Thyroid gland (tissue), 4 donors: ENCODE results near the gene KLHL12.

Source experiments
- CTCF ChIP-seq, 6 experiments: fragments of 200-600 bp in 3 of 6; fragments of 450-650 bp in 3 of 6; sonication (generic) in 3 of 6; IDR thresholded peaks; one replicate each; pipeline ENCODE4 v1.5.1; 2016 to 2019; ENCODE audit warnings: antibody characterized with exemption in 6 of 6, mild to moderate bottlenecking in 2 of 6, inconsistent platforms in 1 of 6, moderate library complexity in 1 of 6
- POLR2A ChIP-seq, 2 donors: fragments of 450-650 bp; IDR thresholded peaks; one replicate each; pipeline ENCODE4 v1.6.1; 2017; ENCODE audit warnings: antibody characterized with exemption in 2 of 2, mild to moderate bottlenecking in 2 of 2, moderate library complexity in 1 of 2

GRCh38 chr1:202880062-202880461, 47.0 kb downstream of the KLHL12 start:
- no peak for TF ChIP-seq CTCF (IDR thresholded peaks at IDR 0.05)
- no peak for TF ChIP-seq POLR2A (IDR thresholded peaks at IDR 0.05)
